Psoas muscle (tissue), 8 donors: ENCODE results near the gene PRMT2. TPM values are rescaled to one million over a fixed set of nuclear protein-coding genes. Genes with fewer than 3 reads are reported as not detected.

ENCODE experiments used
- ATAC-seq, 4 donors: fragments of 200-7000 bp; cut with Tn5 transposase; one replicate each; pipeline ENCODE4 v1.9.1; 2020; ENCODE audit warnings: moderate library complexity in 3 of 4, mild to moderate bottlenecking in 2 of 4
- DNase-seq, 2 donors: peaks; one replicate each; pipeline ENCODE4 v3.0.0-alpha.2; 2020
- H3K27ac ChIP-seq: fragments of 200-600 bp; one replicate; pipeline ENCODE4 v1.8.0; 2022
- H3K27me3 ChIP-seq, 3 donors: fragments of 200-600 bp in 1 of 3; one replicate each; pipeline versions ENCODE4 v1.6.1 to v1.8.0; 2013 to 2022; ENCODE audit warnings: low read length in 2 of 3, mild to moderate bottlenecking in 2 of 3, moderate library complexity in 1 of 3; ENCODE audit not compliant: insufficient read depth in 3 of 3
- H3K36me3 ChIP-seq, 2 donors: fragments of 200-600 bp in 1 of 2; one replicate each; pipeline versions ENCODE4 v1.6.1 to v1.8.0; 2013 to 2022; ENCODE audit warnings: low read depth in 1 of 2, mild to moderate bottlenecking in 1 of 2, moderate library complexity in 1 of 2; ENCODE audit not compliant: insufficient read depth in 1 of 2
- H3K4me1 ChIP-seq: fragments of 200-600 bp; one replicate; pipeline ENCODE4 v1.8.0; 2022
- H3K4me3 ChIP-seq: fragments of 200-600 bp; one replicate; pipeline ENCODE4 v1.8.0; 2022; ENCODE audit warnings: mild to moderate bottlenecking
- H3K9me3 ChIP-seq: fragments of 200-600 bp; one replicate; pipeline ENCODE4 v1.8.0; 2022
- WGBS, 3 donors: extraction: QIAGEN DNeasy Blood & Tissue Kit; methylation state at CpG; one replicate each; pipeline versions ENCODE4 v1.1.6 to v1.1.7; 2013; 5-methylcytosine and 5-hydroxymethylcytosine counted together
- intact Hi-C, 2 donors: fragments of 100-400 bp; cut with DNase I; formaldehyde crosslinking; loops; one replicate each; pipeline versions ENCODE4 v1.11.0 to v1.14.2; 2022
- polyA plus RNA-seq, 3 donors: library from polyadenylated mRNA; stranded (reverse); fragments of 200-250 nt; gene quantifications; one replicate each; pipeline ENCODE4 v1.2.3, GENCODE V29; 2013
- total RNA-seq, 4 donors: library from RNA; stranded (reverse); fragmentation: NEBNext Ultra II Directional in 2 of 4; extraction: Animal tissue kit (Norgen Biotek cat#: 25700) in 2 of 4; gene quantifications; one replicate each; pipeline versions ENCODE4 v1.2.1 to v1.2.4, GENCODE V29; 2021 to 2023
- TF ChIP-seq, protein P1 (sequence below): fragments of 200-600 bp; IDR thresholded peaks from one replicate; pipeline ENCODE4 v1.8.0; 2022; ENCODE audit warnings: antibody characterized with exemption
- donor health status: healthy with polysubstance abuse.
- donor health status: DM: no; HTN: no; CAD: no; lungs with moderate emphysema.
- donor health status: Bipolar disorder and iron deficiency.
- donor health status: healthy.
- donor health status: DM: yes; HTN: yes; CAD: no.
- donor health status: DM: no; HTN: no; CAD: no.
- donor health status: DM: no; HTN: no; CAD: no.
- donor health status: DM: yes; HTN: yes; CAD: no.

Gene PRMT2
- total and polyA plus RNA-seq, 7 donors = 15.4 to 41.5 (median 28.5) TPM

DNA sequence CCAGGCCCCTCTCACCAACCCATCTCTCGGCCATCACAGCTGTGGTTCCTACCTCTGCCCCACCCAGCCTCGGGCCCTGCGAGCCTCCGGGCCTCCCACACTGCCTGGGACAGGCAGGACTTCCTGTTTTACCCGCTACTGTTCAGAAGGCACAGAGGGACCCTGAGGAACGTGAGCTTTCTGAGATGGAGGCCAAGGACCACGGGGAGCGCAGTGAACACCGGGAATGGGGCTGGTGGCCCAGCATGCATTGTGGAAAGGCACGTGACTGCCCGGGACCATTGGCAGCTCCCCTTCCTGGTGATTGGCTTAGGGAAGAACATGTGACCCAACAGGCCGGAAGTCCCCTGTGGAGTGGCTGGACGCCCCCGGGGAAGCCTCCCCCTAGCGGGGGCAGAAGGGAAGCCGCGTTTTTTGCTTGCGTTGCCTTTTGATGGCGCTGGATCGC, 37.6 kb upstream of the PRMT2 start:
- intact Hi-C loops = no loop called here
- 89 to 92% (median 91%) methylated on average over 20 of the region's 20 CpGs for WGBS, 3 donors
- TF ChIP-seq, protein P1, sequence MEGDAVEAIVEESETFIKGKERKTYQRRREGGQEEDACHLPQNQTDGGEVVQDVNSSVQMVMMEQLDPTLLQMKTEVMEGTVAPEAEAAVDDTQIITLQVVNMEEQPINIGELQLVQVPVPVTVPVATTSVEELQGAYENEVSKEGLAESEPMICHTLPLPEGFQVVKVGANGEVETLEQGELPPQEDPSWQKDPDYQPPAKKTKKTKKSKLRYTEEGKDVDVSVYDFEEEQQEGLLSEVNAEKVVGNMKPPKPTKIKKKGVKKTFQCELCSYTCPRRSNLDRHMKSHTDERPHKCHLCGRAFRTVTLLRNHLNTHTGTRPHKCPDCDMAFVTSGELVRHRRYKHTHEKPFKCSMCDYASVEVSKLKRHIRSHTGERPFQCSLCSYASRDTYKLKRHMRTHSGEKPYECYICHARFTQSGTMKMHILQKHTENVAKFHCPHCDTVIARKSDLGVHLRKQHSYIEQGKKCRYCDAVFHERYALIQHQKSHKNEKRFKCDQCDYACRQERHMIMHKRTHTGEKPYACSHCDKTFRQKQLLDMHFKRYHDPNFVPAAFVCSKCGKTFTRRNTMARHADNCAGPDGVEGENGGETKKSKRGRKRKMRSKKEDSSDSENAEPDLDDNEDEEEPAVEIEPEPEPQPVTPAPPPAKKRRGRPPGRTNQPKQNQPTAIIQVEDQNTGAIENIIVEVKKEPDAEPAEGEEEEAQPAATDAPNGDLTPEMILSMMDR = no peak
- ATAC-seq (no peak), DNase-seq (no peak)
- Histone ChIP-seq H3K9me3 (peaks cover 10% of the 10 kb centered on the region), H3K4me1 (no peaks in the 10 kb centered on the region), H3K36me3 (no peaks in the 10 kb centered on the region), H3K27me3 (no peaks in the 10 kb centered on the region), H3K4me3 (no peak overlapping the region), H3K27ac (no peak overlapping the region)

DNA sequence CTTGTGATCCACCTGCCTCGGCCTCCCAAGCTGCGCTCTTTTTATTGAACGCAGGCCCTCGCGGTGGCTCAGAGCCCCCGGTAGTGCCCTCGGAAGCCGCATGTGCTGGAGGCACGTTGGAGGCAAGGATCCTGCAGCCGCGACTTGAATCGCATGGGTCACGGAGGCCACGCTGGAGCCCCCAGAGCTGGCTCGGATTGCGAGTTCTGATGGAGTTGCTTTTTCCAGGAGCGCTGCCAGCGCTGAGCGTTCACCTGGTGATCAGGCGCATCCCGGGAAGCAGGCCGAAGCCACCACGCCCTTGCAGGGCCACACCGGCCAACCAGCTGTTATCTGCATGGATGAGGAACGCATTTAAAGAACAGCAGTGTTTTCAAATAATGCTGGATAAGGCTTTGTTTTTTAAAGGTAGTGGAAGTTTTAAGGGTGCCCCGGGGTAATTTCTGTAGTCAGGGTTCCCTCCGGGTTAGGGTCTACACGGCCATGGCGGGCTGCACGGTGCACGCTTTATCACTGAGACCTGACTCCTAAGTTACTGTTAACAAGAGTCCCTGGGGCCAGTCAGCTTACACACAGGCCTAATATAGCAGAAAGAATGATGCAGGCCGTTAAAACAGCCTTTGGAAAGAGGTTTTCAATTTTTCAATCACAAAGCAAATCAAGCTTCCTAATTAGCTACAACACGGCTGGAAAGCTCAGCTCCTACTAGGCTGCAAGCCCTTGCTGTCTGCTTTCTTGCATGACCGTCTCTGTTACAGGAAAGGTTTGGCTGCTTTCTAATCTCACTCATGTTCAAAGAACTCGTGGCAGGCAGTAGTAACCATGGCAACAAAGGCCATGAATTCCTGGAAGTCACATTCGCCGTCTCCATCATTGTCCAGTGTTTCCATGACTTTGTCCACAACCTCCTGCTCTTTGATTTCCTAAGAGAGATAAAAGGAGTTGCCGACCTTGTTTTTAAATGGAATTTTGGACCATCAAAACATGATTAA, 36.6 kb upstream of the PRMT2 start:
- TF ChIP-seq, protein P1 = no peak
- no peak overlapping the region for H3K27ac ChIP-seq
- H3K27me3 ChIP-seq = no peaks in the 10 kb centered on the region
- DNase-seq (no peak), ATAC-seq (no peak)
- peaks cover 10% of the 10 kb centered on the region for H3K9me3 ChIP-seq
- H3K36me3 ChIP-seq = no peaks in the 10 kb centered on the region
- H3K4me3 ChIP-seq = no peak overlapping the region
- no peaks in the 10 kb centered on the region for H3K4me1 ChIP-seq
- whole genome bisulfite sequencing, 3 donors = 63 to 68% (median 65%) methylated on average over 38 of the region's 38 CpGs
- intact Hi-C loops = no loop called here

DNA sequence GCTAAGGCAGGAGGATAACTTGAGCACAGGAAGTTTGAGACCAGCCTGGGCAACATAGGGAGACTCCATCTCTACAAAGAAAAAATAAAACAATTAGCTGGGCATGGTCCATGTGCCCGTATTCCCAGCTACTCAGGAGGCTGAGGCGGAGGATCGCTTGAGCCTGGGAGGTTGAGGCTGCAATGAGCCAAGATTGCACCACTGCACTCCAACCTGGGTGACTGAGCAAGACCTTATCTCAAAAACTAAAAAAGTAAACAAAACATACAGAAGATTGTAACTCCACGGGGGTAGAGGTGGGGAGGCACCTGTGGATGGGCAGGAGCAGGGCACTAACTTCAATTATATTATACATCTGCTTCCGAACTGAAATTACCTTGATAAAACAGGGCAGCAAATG, 35.2 kb upstream of the PRMT2 start:
- Histone ChIP-seq H3K4me3 (no peak overlapping the region), H3K27ac (no peak overlapping the region), H3K4me1 (no peaks in the 10 kb centered on the region), H3K36me3 (no peaks in the 10 kb centered on the region), H3K27me3 (no peaks in the 10 kb centered on the region), H3K9me3 (no peaks in the 10 kb centered on the region)
- ATAC-seq (no peak), DNase-seq (no peak)
- WGBS, 3 donors = 85 to 97% (median 92%) methylated on average over 5 of the region's 5 CpGs
- intact Hi-C loops = no loop called here
- TF ChIP-seq, protein P1 = no peak

DNA sequence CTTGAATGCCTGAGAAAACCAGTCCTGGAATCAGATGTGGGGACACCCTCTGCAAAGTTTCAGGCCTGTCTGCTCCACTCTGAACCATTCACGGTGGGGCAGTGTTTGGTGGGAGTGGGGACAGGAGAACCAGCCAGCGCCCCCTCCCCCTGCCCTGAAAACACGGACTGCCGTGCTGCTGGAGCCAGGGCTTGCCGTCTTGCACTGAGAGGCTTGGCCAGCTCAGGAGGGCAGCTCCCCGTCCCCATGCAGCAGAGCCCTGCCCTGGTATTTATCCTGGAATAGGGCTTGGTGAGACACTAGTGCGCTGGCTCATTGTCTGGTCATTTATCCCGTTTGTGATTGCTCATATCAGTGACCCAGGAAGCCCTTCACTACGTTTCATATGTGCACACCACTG, 34.5 kb upstream of the PRMT2 start:
- TF ChIP-seq, protein P1 = no peak
- Histone ChIP-seq H3K4me1 (no peaks in the 10 kb centered on the region), H3K9me3 (no peaks in the 10 kb centered on the region), H3K4me3 (no peak overlapping the region), H3K36me3 (no peaks in the 10 kb centered on the region), H3K27me3 (no peaks in the 10 kb centered on the region), H3K27ac (no peak overlapping the region)
- WGBS, 3 donors = 55 to 74% (median 70%) methylated on average over 9 of the region's 9 CpGs
- no peak for ATAC-seq
- intact Hi-C loops = no loop called here
- DNase-seq = no peak
